HepG2 (cell line): ENCODE measurements around the gene TATDN3. TPM values are rescaled to one million over a fixed set of nuclear protein-coding genes. Genes with fewer than 3 reads are reported as not detected.

Experiments used
- GZF1 ChIP-seq: sonication (generic); formaldehyde crosslinking; IDR thresholded peaks from 2 replicates; pipeline ENCODE4 v1.5.1; 2020; ENCODE audit warnings: mild to moderate bottlenecking, missing genetic modification reagents
- HDAC6 ChIP-seq: fragments of 200-600 bp; sonication (generic); IDR thresholded peaks from 2 replicates; pipeline ENCODE4 v1.7.0; 2017; ENCODE audit warnings: mild to moderate bottlenecking, antibody characterized with exemption, low read length, low read depth
- NFYB ChIP-seq: sonication (generic); formaldehyde crosslinking; IDR thresholded peaks from 2 replicates; pipeline ENCODE4 v1.4.0; 2020; ENCODE audit warnings: missing genetic modification reagents
- SUZ12 ChIP-seq: fragments of 150-350 bp; IDR thresholded peaks from 2 replicates; pipeline ENCODE4 v1.6.1; 2014; ENCODE audit warnings: low read depth, low read length
- TAF15 ChIP-seq: fragments of 200-400 bp; formaldehyde crosslinking; IDR thresholded peaks from one replicate; pipeline ENCODE4 v1.6.1; 2018; ENCODE audit warnings: mild to moderate bottlenecking, low read depth, low read length; ENCODE audit not compliant: poor library complexity, severe bottlenecking
- TEAD2 ChIP-seq: sonication (generic); formaldehyde crosslinking; IDR thresholded peaks from 2 replicates; pipeline ENCODE4 v1.9.0; 2021; ENCODE audit warnings: missing genetic modification reagents
- TOE1 ChIP-seq: sonication (generic); formaldehyde crosslinking; IDR thresholded peaks from 2 replicates; pipeline ENCODE4 v1.4.0; 2020; ENCODE audit warnings: mild to moderate bottlenecking, missing genetic modification reagents
- ZBTB7B ChIP-seq: sonication (generic); formaldehyde crosslinking; IDR thresholded peaks from 2 replicates; pipeline ENCODE4 v1.4.0; 2020; ENCODE audit warnings: missing genetic modification reagents
- ZNF101 ChIP-seq: sonication (generic); formaldehyde crosslinking; IDR thresholded peaks from 2 replicates; pipeline ENCODE4 v1.4.0; 2020; ENCODE audit warnings: mild to moderate bottlenecking, low read depth, missing genetic modification reagents, borderline replicate concordance
- ZNF460 ChIP-seq: sonication (generic); formaldehyde crosslinking; IDR thresholded peaks from 2 replicates; pipeline ENCODE4 v1.5.1; 2020; ENCODE audit warnings: missing genetic modification reagents, mild to moderate bottlenecking, borderline replicate concordance
- ZNF572 ChIP-seq: sonication (generic); formaldehyde crosslinking; IDR thresholded peaks from 2 replicates; pipeline ENCODE4 v1.5.1; 2020; ENCODE audit warnings: mild to moderate bottlenecking, missing genetic modification reagents
- polyA plus RNA-seq, 8 experiments: library from polyadenylated mRNA; depleted of rRNA in 3 of 8; stranded (reverse) in 7 of 8; unstranded in 1 of 8; fragments of >200 nt; fragmentation: Illumina TruSeq in 4 of 8; extraction: Trizol in 4 of 8; gene quantifications; 2 replicates each; pipeline versions ENCODE4 v1.2.1 to v1.2.3, GENCODE V29; 2011 to 2016; ENCODE audit warnings: low read depth in 4 of 8, missing spikeins in 1 of 8, mixed read lengths in 1 of 8; ENCODE audit not compliant: insufficient read depth in 1 of 8
- total RNA-seq, 5 experiments: library from RNA; depleted of rRNA; stranded (reverse); fragments of >200 nt; fragmentation: Illumina TruSeq; extraction: Trizol; gene quantifications; 2 replicates each; pipeline ENCODE4 v1.2.3, GENCODE V29; 2016; ENCODE audit warnings: low read depth in 1 of 5
- TF ChIP-seq, protein P1 (sequence below): sonication (generic); formaldehyde crosslinking; IDR thresholded peaks from 2 replicates; pipeline ENCODE4 v1.8.0; 2022; ENCODE audit warnings: mild to moderate bottlenecking, missing genetic modification reagents; ENCODE audit not compliant: insufficient replicate concordance
- TF ChIP-seq, protein P2 (sequence below): sonication (generic); formaldehyde crosslinking; IDR thresholded peaks from 2 replicates; pipeline ENCODE4 v1.4.0; 2020; ENCODE audit warnings: missing genetic modification reagents; ENCODE audit errors: not compliant biosample characterization
- TF ChIP-seq, protein P3 (sequence below): sonication (generic); formaldehyde crosslinking; IDR thresholded peaks from 2 replicates; pipeline ENCODE4 v1.5.0; 2020; ENCODE audit warnings: missing genetic modification reagents
- TF ChIP-seq, protein P4 (sequence below): IDR thresholded peaks from 2 replicates; pipeline ENCODE4 v1.6.1; 2018; ENCODE audit warnings: missing genetic modification reagents, mild to moderate bottlenecking, missing compliant biosample characterization
- TF ChIP-seq, protein P5 (sequence below): sonication (generic); formaldehyde crosslinking; IDR thresholded peaks from 2 replicates; pipeline ENCODE4 v1.4.0; 2020; ENCODE audit warnings: mild to moderate bottlenecking, missing genetic modification reagents
- TF ChIP-seq, protein P6 (sequence below): sonication (generic); formaldehyde crosslinking; IDR thresholded peaks from 2 replicates; pipeline ENCODE4 v1.8.0; 2022; ENCODE audit warnings: missing genetic modification reagents, low read depth, mild to moderate bottlenecking, borderline replicate concordance

The TATDN3 gene
- total and polyA plus RNA-seq, 2 of the 13 experiments (the other 11 are each of a cell fraction or from before 2014, with no cell fraction given) = 7.3 to 8.6 TPM

DNA sequence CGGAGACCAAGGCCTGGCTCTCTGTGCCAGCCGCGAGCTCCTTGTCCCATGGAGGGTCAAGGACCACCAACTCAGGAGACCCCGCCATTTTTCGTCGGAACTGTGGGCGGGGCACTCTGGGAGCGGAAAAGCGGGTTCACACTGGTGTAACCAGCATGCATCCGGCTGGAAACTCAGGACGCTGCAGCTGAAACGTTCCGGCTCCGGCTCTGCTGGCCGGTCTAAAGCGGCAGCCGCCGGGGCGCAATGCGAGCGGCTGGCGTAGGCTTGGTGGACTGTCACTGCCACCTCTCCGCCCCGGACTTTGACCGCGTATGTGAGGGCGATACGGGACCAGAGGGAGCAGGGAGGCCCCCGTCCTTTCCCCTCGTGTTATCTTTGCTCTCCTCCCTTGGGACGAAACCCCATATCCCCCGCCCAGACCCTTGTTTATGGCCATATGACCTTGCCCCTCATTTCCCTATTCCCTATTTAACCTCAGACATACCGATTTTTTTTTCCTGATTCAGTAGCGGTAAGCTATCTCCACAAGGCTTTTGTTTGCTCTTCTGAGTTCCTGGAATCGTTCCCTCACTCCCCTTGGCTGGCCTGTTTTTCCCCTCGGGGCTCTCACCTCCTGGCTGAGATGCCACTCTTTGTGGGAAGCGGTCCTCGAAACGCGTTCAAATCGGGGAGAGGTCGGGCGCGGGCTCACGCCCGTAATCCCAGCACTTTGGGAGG lies at the start of gene TATDN3, which contains the start of gene NSL1 (continued):
- TF ChIP-seq, protein P1, sequence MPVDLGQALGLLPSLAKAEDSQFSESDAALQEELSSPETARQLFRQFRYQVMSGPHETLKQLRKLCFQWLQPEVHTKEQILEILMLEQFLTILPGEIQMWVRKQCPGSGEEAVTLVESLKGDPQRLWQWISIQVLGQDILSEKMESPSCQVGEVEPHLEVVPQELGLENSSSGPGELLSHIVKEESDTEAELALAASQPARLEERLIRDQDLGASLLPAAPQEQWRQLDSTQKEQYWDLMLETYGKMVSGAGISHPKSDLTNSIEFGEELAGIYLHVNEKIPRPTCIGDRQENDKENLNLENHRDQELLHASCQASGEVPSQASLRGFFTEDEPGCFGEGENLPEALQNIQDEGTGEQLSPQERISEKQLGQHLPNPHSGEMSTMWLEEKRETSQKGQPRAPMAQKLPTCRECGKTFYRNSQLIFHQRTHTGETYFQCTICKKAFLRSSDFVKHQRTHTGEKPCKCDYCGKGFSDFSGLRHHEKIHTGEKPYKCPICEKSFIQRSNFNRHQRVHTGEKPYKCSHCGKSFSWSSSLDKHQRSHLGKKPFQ (CRISPR knock-in tag) = peak; percentile 100
- TF ChIP-seq TEAD2 (CRISPR knock-in tag) (no peak), SUZ12 (no peak), ZNF572 (CRISPR knock-in tag) (peak; percentile 37; the same call in 1 of the 2 replicates), HDAC6 (no peak), GZF1 (CRISPR knock-in tag) (peak; percentile 90), ZNF101 (CRISPR knock-in tag) (no peak), ZBTB7B (CRISPR knock-in tag) (peak; percentile 98), TAF15 (peak; percentile 92), ZNF460 (CRISPR knock-in tag) (peak; percentile 81; the same call in 1 of the 2 replicates), NFYB (CRISPR knock-in tag) (no peak; the same call in 1 of the 2 replicates), TOE1 (CRISPR knock-in tag) (no peak; the same call in 1 of the 2 replicates)
- TF ChIP-seq, protein P2, sequence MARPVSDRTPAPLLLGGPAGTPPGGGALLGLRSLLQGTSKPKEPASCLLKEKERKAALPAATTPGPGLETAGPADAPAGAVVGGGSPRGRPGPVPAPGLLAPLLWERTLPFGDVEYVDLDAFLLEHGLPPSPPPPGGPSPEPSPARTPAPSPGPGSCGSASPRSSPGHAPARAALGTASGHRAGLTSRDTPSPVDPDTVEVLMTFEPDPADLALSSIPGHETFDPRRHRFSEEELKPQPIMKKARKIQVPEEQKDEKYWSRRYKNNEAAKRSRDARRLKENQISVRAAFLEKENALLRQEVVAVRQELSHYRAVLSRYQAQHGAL (CRISPR knock-in tag) = no peak
- TF ChIP-seq, protein P3, sequence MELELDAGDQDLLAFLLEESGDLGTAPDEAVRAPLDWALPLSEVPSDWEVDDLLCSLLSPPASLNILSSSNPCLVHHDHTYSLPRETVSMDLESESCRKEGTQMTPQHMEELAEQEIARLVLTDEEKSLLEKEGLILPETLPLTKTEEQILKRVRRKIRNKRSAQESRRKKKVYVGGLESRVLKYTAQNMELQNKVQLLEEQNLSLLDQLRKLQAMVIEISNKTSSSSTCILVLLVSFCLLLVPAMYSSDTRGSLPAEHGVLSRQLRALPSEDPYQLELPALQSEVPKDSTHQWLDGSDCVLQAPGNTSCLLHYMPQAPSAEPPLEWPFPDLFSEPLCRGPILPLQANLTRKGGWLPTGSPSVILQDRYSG = peak; percentile 74
- TF ChIP-seq, protein P4, sequence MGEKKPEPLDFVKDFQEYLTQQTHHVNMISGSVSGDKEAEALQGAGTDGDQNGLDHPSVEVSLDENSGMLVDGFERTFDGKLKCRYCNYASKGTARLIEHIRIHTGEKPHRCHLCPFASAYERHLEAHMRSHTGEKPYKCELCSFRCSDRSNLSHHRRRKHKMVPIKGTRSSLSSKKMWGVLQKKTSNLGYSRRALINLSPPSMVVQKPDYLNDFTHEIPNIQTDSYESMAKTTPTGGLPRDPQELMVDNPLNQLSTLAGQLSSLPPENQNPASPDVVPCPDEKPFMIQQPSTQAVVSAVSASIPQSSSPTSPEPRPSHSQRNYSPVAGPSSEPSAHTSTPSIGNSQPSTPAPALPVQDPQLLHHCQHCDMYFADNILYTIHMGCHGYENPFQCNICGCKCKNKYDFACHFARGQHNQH (CRISPR knock-in tag) = peak; percentile 96
- TF ChIP-seq, protein P5, sequence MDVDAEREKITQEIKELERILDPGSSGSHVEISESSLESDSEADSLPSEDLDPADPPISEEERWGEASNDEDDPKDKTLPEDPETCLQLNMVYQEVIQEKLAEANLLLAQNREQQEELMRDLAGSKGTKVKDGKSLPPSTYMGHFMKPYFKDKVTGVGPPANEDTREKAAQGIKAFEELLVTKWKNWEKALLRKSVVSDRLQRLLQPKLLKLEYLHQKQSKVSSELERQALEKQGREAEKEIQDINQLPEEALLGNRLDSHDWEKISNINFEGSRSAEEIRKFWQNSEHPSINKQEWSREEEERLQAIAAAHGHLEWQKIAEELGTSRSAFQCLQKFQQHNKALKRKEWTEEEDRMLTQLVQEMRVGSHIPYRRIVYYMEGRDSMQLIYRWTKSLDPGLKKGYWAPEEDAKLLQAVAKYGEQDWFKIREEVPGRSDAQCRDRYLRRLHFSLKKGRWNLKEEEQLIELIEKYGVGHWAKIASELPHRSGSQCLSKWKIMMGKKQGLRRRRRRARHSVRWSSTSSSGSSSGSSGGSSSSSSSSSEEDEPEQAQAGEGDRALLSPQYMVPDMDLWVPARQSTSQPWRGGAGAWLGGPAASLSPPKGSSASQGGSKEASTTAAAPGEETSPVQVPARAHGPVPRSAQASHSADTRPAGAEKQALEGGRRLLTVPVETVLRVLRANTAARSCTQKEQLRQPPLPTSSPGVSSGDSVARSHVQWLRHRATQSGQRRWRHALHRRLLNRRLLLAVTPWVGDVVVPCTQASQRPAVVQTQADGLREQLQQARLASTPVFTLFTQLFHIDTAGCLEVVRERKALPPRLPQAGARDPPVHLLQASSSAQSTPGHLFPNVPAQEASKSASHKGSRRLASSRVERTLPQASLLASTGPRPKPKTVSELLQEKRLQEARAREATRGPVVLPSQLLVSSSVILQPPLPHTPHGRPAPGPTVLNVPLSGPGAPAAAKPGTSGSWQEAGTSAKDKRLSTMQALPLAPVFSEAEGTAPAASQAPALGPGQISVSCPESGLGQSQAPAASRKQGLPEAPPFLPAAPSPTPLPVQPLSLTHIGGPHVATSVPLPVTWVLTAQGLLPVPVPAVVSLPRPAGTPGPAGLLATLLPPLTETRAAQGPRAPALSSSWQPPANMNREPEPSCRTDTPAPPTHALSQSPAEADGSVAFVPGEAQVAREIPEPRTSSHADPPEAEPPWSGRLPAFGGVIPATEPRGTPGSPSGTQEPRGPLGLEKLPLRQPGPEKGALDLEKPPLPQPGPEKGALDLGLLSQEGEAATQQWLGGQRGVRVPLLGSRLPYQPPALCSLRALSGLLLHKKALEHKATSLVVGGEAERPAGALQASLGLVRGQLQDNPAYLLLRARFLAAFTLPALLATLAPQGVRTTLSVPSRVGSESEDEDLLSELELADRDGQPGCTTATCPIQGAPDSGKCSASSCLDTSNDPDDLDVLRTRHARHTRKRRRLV (CRISPR knock-in tag) = peak; percentile 23
- TF ChIP-seq, protein P6, sequence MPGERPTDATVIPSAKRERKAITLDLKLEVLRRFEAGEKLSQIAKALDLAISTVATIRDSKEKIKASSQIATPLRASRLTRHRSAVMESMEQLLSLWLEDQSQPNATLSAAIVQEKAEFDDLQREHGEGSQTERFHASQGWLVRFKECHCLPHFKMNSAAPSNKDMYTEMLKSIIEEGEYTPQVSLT (CRISPR knock-in tag) = peak; percentile 97
